Activated B cell treated with CpG ODN at 0.5 μM for 24 hours (primary cell): Measurements from ENCODE around the gene ADH5. TPM values are rescaled to one million over a fixed set of nuclear protein-coding genes. Genes with fewer than 3 reads are reported as not detected.

Source experiments
- ATAC-seq: fragments of 200-7000 bp; cut with Tn5 transposase; one replicate; pipeline ENCODE4 v1.10.0; 2021; ENCODE audit warnings: low read depth, mild to moderate bottlenecking, moderate library complexity
- CTCF ChIA-PET: fragments of 350-600 bp; sonication (Branson Sonifier 250); formaldehyde crosslinking; loops from one replicate; lab custom pipeline; 2021; ENCODE audit warnings: antibody characterized with exemption; lab: Charles Lee
- POLR2A ChIA-PET: fragments of 350-600 bp; sonication (Branson Sonifier 250); formaldehyde crosslinking; loops from one replicate; lab custom pipeline; 2021; ENCODE audit warnings: antibody characterized with exemption; lab: Charles Lee
- DNase-seq: peaks from one replicate; pipeline ENCODE4 v3.0.0; 2022
- H3K27ac Mint-ChIP-seq: one replicate; pipeline ENCODE4 v1.8.0; 2020; ENCODE audit warnings: mixed read lengths
- H3K27me3 Mint-ChIP-seq: one replicate; pipeline ENCODE4 v1.8.0; 2021; ENCODE audit warnings: mixed read lengths
- H3K36me3 Mint-ChIP-seq: one replicate; pipeline ENCODE4 v1.8.0; 2021; ENCODE audit warnings: low read depth, mixed read lengths
- H3K4me1 Mint-ChIP-seq: one replicate; pipeline ENCODE4 v1.8.0; 2021; ENCODE audit warnings: mixed read lengths
- H3K4me3 Mint-ChIP-seq: one replicate; pipeline ENCODE4 v1.8.0; 2020; ENCODE audit warnings: mild to moderate bottlenecking, mixed read lengths
- H3K9me3 Mint-ChIP-seq: one replicate; pipeline ENCODE4 v1.8.0; 2020; ENCODE audit warnings: mixed read lengths
- intact Hi-C: fragments of 100-400 bp; cut with micrococcal nuclease; formaldehyde crosslinking; loops from one replicate; pipeline ENCODE4 v1.15.1; 2024
- total RNA-seq: library from RNA; stranded (reverse); gene quantifications from 2 replicates; pipeline ENCODE4 v1.2.3, GENCODE V29; 2022
- TF ChIP-seq, protein P1 (sequence below): fragments of 200-600 bp; IDR thresholded peaks from one replicate; pipeline ENCODE4 v1.8.0; 2022; ENCODE audit warnings: antibody characterized with exemption, mild to moderate bottlenecking

ADH5 gene
- total RNA-seq, 1 donor from 2014 or later = 70.1 TPM

DNA sequence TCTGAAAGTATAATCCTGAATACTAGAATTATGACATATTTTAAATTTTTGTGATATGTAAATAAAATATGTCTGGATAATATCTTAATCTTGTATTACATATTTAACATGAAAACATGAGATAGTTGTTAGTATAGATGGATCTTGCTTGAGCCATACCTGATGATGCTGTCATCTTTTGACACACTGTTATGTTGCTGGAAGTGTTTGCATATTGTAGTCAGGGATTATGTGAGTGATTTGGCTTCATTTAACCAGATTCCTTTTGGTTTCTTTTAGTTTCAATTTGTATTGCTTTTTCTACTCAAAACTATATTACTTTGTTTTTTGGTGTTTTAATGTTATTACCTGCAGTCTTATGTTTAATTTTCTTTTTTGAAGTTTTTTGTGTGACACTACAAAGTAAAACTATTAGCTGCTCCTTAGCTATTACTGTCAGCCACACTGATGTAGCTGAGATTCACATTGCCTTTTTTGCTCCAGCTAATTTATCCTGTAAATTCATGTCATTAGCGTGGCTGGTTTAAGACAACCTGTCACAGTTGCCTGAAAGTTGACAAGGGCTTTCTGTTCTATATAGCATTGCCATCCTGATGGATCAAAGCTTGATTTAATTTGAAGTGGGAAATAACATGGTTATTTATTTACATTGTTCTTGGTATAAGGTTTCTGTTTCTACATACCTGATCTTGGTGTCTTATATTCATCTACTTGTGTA is 59.4 kb downstream of the ADH5 start:
- ChIA-PET CTCF (interaction anchor here (1.3 kb wide), 1 partner anchor 27 kb away, joined by 10 read pairs; no protein-coding TSS in a partner anchor), POLR2A (interaction anchor here (0.9 to 1.5 kb wide), 2 partner anchors 34 to 886 kb away, joined by 3 to 4 read pairs; partner anchors contain the start of genes METAP1 and STPG2)
- no peaks in the 10 kb centered on the region for H3K27me3 Mint-ChIP-seq
- H3K27ac Mint-ChIP-seq = peak overlapping the region; percentile 62
- no peaks in the 10 kb centered on the region for H3K9me3 Mint-ChIP-seq
- peaks cover 26% of the 10 kb centered on the region for H3K36me3 Mint-ChIP-seq
- no peak for DNase-seq
- TF ChIP-seq, protein P1, sequence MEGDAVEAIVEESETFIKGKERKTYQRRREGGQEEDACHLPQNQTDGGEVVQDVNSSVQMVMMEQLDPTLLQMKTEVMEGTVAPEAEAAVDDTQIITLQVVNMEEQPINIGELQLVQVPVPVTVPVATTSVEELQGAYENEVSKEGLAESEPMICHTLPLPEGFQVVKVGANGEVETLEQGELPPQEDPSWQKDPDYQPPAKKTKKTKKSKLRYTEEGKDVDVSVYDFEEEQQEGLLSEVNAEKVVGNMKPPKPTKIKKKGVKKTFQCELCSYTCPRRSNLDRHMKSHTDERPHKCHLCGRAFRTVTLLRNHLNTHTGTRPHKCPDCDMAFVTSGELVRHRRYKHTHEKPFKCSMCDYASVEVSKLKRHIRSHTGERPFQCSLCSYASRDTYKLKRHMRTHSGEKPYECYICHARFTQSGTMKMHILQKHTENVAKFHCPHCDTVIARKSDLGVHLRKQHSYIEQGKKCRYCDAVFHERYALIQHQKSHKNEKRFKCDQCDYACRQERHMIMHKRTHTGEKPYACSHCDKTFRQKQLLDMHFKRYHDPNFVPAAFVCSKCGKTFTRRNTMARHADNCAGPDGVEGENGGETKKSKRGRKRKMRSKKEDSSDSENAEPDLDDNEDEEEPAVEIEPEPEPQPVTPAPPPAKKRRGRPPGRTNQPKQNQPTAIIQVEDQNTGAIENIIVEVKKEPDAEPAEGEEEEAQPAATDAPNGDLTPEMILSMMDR = no peak
- intact Hi-C loops = no loop called here
- no peak overlapping the region for H3K4me3 Mint-ChIP-seq
- no peak for ATAC-seq
- H3K4me1 Mint-ChIP-seq = peaks cover 55% of the 10 kb centered on the region

DNA sequence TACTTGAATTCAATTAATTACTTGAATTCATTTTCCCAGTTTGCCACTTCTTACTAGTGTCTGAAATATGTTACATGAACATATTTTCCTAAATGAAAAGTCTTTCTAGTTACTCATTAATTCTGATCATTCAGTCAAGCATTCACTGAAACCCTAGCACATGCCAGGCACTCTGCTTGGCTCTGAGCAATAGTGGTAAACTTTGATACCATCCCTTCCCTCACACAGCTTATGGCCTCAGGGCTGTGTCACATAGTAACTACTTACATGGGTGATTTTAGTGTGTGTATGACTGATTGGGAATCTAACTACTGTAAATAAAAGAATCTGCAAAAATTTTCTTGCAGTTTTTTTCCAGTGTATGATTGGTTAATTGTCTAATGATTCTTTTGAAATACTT is 60.4 kb downstream of the ADH5 start:
- TF ChIP-seq, protein P1 = no peak
- Mint-ChIP-seq H3K27me3 (no peaks in the 10 kb centered on the region), H3K36me3 (peaks cover 19% of the 10 kb centered on the region), H3K4me1 (peaks cover 62% of the 10 kb centered on the region), H3K27ac (peak overlapping the region; percentile 13), H3K4me3 (no peak overlapping the region), H3K9me3 (no peaks in the 10 kb centered on the region)
- ATAC-seq = peak; percentile 56
- DNase-seq = no peak
- CTCF ChIA-PET = no interaction called here
- intact Hi-C loops = loop anchor here (1.0 kb wide), 1 partner anchor 33 kb away; the partner anchor contains the start of gene METAP1
- POLR2A ChIA-PET = no interaction called here

DNA sequence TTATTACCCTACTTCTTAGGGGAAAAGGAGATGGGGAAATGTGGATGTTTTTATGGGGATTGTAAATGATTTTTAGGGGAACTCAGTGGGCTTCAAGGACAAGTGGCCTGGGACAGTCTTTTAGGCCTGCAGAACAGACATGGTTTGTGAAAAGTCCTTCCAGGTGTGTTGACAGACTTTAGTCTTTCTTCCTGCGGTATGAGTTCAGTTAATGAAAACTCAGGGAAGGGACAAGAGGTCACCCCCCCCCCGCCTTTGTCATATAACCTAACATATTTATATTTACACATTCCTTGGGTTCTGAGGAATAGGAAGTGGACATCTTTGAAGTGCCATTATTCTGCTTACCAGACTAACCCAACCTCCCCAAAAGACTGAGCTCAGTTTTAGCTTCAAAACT is 61.3 kb downstream of the ADH5 start:
- Mint-ChIP-seq H3K27ac (peak overlapping the region; percentile 13), H3K27me3 (no peaks in the 10 kb centered on the region), H3K4me3 (no peak overlapping the region), H3K36me3 (peaks cover 14% of the 10 kb centered on the region), H3K9me3 (no peaks in the 10 kb centered on the region), H3K4me1 (peaks cover 64% of the 10 kb centered on the region)
- ChIA-PET POLR2A (interaction anchor here (0.7 kb wide), 1 partner anchor 21 kb away, joined by 3 read pairs; no protein-coding TSS in a partner anchor), CTCF (no interaction called here)
- no peak for DNase-seq
- ATAC-seq = no peak
- intact Hi-C loops = no loop called here
- TF ChIP-seq, protein P1 = no peak

DNA sequence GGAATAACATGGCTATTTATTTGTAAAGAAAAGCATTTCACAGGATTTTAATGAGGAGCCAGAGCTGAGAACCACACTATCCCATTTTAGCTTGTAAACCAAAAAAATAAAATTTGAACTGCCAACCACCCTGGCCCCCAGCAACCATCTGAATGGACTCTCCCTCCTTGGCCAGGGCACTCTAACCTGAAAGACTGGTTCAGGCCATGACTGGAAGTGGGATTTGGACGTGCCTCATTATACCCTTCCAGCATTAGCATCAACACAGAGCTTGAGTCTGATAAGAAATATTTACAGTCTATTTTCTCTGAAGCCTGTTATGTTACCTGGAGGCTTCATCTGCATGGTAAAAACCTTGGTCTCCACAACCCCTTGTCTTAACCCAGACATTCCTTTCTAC is 63.1 kb downstream of the ADH5 start:
- TF ChIP-seq, protein P1 = no peak
- Mint-ChIP-seq H3K4me3 (no peak overlapping the region), H3K36me3 (peaks cover 17% of the 10 kb centered on the region), H3K9me3 (peaks cover 12% of the 10 kb centered on the region), H3K27me3 (no peaks in the 10 kb centered on the region), H3K4me1 (peaks cover 66% of the 10 kb centered on the region), H3K27ac (no peak overlapping the region)
- ATAC-seq = no peak
- no peak for DNase-seq
- intact Hi-C loops = loop anchor here (2.0 kb wide), 1 partner anchor 17 kb away; no protein-coding TSS in a partner anchor
- ChIA-PET CTCF (interaction anchor here (2.1 kb wide), 1 partner anchor 31 kb away, joined by 11 read pairs; no protein-coding TSS in a partner anchor), POLR2A (no interaction called here)
